IPS DF 4.7 (cell line): ENCODE data around the gene NQO2.
"Not testable (repeated sequence)": the region's sequence is repeated elsewhere in the genome, so short reads cannot be mapped to it uniquely, and the experiment has no call there.

ENCODE experiments used
- DNase-seq: peaks from one replicate; pipeline ENCODE4 v3.0.0-alpha.2; 2013; ENCODE audit warnings: low spot score; ENCODE audit errors: extremely low read depth

NQO2 gene

GRCh38 chr6:2989332-2990247 lies 10.1 kb upstream of the NQO2 start:
- no peak for DNase-seq

GRCh38 chr6:2990248-2990931 lies 9.3 kb upstream of the NQO2 start:
- DNase-seq: no peak

- no peak for DNase-seq
Measured at GRCh38 chr6:2990932-2991506, 8.7 kb upstream of the NQO2 start.

- no peak for DNase-seq
Measured at GRCh38 chr6:2992330-2992979, 7.2 kb upstream of the NQO2 start.

- DNase-seq: no peak
Measured at GRCh38 chr6:2993755-2994317, 5.9 kb upstream of the NQO2 start.

- not testable (repeated sequence) for DNase-seq
Measured at GRCh38 chr6:2998249-2998997, 1.3 kb upstream of the NQO2 start.

- no peak for DNase-seq
Measured at GRCh38 chr6:2998998-2999617, 586 bp upstream of the NQO2 start.

GRCh38 chr6:3001146-3001772 lies 1.6 kb downstream of the NQO2 start:
- no peak for DNase-seq

- DNase-seq: no peak
Measured at GRCh38 chr6:3001773-3002293, 2.1 kb downstream of the NQO2 start.

- not testable (repeated sequence) for DNase-seq
Measured at GRCh38 chr6:3003226-3003625, 3.5 kb downstream of the NQO2 start.

- DNase-seq: no peak
Measured at GRCh38 chr6:3005077-3005476, 5.4 kb downstream of the NQO2 start.

GRCh38 chr6:3005874-3006273 lies 6.2 kb downstream of the NQO2 start:
- no peak for DNase-seq

GRCh38 chr6:3006476-3006875 lies 6.8 kb downstream of the NQO2 start:
- no peak for DNase-seq

- DNase-seq: no peak
Measured at GRCh38 chr6:3007571-3007970, 7.9 kb downstream of the NQO2 start.

- DNase-seq: not testable (repeated sequence)
Measured at GRCh38 chr6:3008712-3009265, 9.1 kb downstream of the NQO2 start.

- no peak for DNase-seq
Measured at GRCh38 chr6:3009930-3010329, 10.2 kb downstream of the NQO2 start.

- no peak for DNase-seq
Measured at GRCh38 chr6:3011158-3011557, 11.5 kb downstream of the NQO2 start.

GRCh38 chr6:3011592-3011991 lies 11.9 kb downstream of the NQO2 start:
- no peak for DNase-seq

GRCh38 chr6:3013486-3013885 lies 13.8 kb downstream of the NQO2 start:
- no peak for DNase-seq
